Stimulated activated CD4-positive, alpha-beta T cell treated with anti-CD3 and anti-CD28 coated beads, Interleukin-15, amount 100 ng/mL, for 48 hours (primary cell): ENCODE data around the gene CCDC85C.

Source experiments
- DNase-seq, 2 donors: peaks; one replicate each; pipeline ENCODE4 v3.0.0-alpha.2; 2020; ENCODE audit warnings: low read depth in 2 of 2

The CCDC85C gene

DNA sequence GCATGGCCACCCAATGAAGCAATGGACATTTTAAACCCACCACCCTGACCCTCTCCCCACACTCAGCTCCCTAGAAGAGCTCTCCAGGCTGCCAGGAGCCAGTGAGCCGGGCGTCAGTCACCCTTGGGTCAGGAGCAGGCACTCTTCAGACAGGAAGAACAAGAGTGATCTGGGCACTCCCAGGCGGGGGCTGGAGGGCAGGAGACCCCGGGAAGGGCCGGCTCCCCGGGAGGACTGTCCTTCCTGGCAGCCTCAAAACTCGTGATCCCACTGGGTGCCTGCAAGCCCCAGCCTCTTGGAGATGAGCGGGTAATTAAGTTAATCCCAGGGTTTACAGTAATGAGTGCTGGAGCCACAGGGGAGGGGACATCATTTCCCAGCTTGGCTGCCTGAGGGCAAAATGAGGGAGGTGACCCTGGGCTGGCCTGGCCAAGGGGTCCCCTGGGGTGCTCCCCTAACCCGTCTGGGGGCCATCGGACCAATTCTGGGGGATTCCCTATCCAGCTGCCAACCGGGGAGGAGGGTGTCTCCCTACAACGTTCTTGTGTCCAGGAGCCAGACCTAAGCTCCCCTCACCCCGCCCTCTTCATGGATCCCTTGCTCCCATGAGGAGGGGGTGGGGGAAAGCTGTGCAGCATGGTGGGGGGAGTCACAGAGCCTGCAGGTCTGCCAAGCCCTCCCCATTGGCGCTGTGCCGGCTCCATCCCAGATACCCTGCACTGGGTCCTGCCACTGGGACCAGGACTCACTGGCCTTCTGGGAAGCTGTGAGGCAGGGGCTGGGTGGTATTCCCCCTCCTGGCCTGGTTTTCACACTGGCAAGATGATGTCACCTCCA is 63.6 kb downstream of the CCDC85C start:
- DNase-seq = no peak

DNA sequence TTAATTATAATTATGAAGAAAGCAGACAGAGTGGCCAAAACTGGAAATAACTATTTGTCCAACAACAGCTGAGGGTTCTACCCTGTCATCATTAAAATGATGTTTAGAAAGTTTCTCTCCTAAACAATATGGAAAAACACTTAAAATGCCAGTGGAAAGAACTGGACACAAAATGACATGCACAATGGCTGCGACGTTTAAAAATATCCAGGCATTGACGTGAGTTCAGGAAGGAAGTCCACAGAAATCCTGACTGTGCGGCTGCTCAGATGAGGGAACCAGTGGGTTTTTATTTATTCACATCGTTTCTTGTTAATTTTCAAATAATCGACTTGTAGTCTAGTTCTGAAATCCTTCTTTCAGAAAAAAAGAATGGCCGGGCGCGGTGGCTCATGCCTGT is 64.5 kb downstream of the CCDC85C start:
- no peak for DNase-seq

DNA sequence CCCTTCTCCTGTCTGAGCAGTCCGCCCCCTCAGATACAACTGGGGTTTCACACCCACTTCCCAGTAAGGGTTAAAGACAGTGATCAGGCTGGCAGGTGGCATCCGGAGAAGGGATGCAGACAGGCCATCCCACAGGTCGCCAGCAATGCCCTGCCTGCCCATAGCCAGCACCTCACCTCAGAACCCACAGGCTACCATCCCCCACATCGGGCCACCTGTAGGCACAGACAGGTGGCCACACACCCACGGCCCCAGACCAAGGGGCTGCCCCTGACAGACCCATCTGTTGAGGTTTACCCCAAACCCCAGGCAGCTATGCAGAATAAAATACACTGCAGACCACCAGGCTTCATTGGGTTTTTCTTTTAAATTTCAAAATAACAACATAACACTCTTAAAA is 65.3 kb downstream of the CCDC85C start:
- no peak for DNase-seq

DNA sequence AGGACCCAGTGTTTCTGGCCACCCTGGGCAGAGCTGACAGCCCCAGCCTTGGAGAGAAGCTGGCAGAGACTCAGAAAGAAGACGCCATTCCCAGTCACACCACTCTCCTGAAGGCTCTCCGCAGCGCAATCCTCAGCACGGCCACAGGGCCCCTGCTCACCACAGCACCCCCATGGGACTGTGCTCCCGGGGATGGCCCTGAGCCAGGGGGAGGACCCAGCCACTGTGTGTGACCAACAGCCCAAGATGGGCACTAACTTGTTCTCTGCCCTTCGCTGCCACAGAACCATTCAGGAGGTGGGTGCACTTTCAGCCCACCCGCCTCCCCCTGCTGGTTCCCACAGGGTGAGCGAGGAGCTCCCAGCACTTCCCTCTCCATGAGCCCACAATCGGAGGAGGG is 65.7 kb downstream of the CCDC85C start:
- no peak for DNase-seq

DNA sequence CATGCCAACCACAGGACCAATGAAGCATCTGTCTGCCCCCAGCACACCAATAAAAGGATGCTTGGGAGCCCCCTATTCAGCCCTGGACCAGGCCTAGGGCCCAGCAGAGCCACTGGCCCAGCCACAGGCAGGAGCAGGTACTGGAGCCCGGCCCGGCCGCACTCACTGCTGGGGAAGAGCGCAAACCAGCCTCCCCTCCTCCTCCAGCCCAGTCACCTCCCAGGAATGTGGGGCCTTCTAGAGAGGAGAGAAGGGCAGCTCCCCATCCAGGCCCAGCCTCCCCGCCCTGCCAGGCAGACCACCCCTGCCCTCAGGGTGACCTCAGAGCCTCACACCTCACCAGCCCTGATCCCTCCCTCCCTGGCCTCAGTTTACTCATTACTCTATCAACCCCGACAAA is 66.6 kb downstream of the CCDC85C start:
- no peak for DNase-seq

DNA sequence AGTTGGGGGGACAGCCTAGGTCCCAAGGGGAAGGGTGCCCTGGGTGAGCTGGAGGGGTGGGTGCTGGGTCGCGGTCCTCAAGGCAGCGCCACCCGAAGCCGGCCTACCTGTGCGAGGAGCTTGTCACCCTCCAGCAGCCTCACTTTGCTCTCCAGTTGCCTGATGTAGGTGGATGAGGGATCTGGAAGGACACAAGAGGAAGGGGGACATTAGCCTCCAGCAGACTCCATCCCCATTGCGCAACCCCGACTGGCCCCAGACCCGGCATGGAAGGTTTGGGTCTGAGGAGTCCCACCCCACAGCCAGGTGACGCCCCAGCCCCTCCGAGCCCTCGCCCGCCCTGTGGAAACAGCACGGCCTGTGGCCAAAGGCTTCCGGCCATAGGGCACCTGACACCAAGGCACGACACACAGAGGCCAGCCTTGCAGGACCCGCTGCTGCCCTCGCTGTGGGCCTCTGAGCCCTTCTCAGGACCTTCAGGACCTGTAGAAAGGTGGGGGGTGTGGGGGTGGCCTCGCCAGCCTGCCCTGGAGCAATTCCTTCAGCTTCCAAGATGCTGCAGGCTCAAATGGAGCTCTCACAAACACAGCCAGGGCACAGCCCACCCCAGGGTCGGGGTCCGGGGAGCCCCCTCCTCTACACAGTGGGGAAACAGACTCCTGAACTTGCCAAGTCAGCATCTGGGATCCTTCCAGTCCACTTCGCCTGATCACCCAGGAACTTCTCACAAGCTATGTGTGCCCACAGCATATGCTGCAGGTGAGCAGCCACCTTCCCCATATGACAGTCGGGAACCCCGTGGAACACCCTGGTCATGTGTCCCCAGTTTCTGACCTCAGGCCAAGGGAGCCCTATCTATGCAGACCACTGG is 67.9 kb downstream of the CCDC85C start:
- no peak for DNase-seq

DNA sequence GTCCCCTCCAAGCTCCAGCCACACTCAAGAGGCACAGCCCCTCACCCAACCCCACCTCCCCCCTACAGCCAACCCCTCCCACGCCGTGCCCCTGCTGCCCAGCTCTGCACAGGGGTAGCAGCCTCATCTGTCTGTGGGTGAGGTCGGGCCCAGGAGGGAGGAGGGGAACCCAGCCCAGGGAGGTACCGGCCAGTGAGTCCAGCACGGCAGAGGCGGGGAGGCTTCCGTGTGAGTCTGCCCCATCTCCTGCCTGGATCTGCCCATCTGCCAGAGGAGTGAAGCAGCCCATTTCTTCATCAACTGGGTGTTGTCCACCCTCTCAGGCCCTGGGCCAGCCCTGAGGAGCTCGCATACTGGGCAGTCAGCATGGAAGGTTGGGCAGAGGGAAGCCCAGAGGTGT is 68.6 kb downstream of the CCDC85C start:
- DNase-seq = no peak

DNA sequence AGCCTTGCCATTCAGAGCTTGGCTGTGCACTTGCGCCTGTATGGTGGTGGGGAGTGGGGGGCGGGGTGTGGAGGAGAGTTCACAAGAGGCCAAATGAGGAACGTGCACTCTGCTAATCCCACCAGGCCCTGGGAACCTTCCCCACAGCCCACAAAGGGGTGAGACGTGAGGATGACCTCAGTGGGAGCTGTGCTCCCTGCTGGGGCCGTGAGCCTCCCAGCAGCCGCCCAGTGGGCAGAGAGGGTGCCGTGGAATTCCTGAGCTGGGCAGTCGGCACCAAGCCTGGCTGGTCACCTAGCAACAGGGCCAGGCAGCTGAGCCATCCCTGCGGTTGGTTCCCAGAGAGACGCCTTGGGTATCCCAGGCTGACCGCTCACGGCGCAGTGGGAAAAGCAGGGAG is 69.1 kb downstream of the CCDC85C start:
- DNase-seq = no peak

DNA sequence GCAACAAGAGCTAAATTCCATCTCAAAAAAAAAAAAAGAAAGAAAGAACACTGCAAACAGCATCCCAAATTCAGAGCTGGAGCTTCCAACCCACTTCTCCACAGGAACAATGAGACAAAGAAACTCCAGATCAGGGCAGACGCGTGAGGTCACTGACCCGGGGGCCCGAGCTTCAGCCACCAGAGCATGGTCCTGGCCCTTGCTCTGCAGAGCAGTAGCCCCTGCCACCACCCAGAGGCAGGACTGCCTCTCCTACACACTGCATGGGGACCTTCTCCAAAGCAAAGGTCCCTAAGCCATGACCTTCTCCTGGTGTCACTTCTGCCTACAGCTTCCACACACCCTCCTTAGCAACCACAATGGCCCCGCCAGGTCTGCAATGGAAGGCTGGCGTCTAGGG is 69.7 kb downstream of the CCDC85C start:
- no peak for DNase-seq

DNA sequence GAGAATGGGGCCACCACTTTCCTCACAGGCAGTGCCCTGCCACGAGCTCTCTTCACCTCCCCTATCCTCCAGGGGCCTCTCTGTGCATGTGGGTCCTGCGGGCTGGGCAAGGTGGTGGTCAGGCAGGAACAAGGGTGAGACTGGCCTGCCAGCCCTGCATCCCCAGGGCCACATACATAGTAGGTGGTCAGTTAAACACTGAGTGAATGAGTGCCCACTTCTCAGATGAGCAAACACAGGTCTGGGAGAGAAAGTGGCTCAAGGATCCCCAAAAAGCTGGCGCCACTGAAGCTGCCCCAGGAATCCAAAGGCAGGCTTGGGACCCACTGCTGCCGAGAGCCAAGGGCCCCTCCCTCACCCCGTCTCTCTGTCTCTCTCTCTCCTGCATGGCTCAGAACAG is 71.7 kb downstream of the CCDC85C start:
- DNase-seq = no peak

DNA sequence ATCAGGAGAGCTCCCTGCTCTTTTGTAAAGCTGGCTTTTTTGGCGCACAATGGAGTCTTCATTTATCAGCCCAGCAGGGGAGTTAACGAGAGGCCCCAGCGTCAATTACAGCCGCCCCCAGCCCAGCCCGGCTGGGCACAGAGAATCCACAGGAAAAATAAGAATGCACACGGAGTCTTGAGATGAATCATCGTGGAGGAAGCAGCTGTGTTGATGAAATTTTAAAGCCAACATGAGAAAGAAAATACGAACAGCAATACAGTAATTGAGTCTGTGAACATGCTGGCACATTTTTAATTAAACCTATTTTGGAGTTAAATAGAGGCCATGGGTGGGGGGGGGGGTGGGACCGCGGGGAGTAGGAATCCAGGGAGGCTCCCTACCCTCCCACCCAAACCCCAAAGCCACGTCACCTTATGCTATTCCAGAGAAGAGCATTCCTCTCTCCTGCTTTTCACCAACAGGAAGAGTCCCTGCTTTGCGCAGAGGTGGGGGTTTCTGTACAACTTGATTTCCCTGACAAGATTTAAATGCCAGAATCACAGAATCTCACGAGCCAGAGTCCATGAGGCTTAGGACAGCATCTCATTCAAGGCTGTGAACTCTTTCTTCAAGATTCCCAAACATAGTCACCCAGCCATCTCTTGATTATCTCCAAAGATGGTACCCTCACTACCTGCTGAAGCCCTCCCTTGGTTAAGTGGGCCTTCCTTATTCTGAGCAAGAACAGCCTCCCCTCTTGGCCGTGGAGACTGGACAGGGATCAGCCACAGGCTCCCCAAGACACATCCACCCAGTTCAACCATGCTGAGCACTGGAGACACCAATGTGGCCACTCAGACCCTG is 72.5 kb downstream of the CCDC85C start:
- DNase-seq = no peak

DNA sequence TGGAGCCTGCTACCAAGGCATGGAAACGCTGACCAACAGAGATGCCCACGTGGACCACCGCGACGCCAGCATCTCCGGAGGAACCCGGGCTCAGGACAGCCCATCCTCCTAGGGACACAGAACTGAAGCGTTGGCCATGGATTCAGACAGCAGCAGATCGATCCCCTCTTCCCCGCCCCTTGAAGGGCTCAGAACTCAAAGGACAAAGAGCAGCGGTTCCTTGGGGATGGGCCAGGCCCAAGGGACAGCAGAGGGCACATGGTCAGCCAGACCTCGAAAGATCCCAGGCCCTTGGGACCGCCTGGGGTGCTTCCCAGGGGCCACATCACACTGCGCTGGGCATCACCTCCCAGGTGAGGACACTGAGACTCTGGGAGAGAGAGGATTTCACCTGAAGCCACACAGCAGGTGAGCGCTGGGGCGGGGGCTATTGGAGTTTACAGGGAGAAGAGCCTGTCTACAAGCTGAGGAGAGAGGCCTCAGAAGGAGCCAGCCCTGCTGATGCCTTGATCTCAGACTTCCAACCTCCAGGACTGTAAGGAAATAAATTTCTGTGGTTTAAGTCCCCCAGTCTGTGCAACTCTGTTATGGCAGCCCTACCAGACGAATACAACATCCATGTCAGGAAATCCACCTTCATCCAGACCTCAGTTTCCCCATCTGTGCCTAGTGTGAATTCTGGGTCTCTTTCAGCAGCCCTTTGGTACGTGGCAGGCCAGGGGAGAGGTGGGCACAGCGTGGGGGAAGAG is 73.4 kb downstream of the CCDC85C start:
- DNase-seq = no peak

DNA sequence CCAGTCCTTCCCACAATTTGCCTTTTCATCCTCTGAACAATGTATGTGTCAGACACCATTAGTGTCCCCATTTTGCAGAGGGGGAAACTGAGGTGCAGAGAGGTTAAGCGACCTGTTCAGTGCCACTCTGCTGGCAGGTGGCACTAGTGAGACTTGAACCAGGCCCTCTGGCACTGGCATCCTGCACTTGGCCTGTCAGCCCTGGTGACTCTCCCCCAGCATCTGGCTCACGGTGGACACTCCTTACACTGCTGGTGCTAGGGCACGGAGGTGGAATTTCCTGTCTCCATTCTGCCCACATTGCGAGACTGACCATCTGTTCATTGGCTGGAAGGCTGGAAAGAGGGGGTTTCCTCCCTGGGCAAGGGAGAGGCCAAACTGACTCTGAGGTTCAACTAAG is 74.1 kb downstream of the CCDC85C start:
- DNase-seq = no peak

DNA sequence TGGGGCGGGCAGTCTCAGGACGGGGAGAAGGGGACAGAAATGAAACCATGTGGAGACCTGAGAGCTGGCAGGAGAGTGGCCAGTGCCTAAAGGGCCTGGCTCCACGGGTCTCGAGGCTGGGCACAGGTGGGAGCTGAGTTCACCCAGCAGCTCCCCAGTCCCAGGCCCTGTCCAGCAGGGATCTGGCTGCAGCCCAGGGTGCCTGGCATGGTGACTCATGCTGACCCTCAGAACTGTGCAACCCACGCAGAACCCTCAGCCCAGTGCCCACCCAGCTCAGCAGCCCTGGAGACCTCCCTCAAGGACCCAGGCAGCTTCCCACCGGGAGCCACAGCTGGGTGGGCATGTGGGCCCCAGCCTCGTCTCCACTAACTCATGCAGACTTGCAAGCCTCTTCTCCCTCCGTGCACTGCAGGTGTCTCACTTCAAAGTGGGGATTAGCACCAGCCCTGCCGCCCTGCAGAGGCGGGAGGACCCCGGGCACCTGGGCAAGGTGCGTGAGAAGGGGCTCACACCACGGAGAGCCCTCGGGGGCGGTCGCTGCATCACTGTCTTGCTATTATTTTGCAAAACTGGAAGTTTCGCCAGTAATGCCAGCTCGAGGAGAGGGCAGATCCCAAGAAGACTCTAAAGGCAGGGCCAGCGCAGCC is 76.5 kb downstream of the CCDC85C start:
- no peak for DNase-seq

DNA sequence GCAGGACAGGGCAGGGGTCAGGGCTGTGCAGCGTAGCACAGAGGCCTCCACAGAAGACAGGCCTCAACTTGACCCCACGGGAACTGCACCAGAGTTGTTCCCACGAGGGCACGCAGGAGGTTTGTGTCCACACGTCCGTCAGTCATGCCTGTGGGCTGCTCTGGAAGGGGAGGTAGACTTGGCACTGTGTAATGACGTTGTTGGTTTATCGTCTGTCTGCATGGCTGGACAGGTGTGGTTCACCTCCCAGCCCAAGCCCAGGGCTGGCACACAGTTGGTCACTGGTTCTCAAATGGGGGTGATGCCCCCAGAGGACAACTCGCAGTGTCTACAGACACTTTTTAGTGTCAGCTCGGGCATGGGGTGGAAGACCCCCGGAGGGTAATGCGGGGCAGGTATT is 77.0 kb downstream of the CCDC85C start:
- no peak for DNase-seq

DNA sequence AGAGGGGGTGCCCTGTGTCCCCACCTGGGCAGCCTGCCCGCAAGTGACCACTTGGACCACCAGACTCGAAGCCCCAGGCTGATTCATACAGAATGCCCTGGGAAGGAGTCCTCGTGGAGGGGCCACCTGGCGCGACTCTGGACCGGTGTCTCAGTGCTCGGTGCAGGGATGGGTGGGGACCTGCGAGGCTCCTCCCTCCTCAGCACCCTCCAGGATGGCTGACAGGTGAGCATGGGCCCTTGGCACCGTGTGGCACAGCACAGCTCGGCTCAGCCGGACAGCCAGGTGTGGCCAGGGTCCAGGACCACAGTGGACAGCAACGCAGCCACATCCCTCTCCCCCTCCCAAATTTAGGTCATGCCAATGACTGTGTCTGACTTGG is 78.3 kb downstream of the CCDC85C start:
- DNase-seq = no peak

DNA sequence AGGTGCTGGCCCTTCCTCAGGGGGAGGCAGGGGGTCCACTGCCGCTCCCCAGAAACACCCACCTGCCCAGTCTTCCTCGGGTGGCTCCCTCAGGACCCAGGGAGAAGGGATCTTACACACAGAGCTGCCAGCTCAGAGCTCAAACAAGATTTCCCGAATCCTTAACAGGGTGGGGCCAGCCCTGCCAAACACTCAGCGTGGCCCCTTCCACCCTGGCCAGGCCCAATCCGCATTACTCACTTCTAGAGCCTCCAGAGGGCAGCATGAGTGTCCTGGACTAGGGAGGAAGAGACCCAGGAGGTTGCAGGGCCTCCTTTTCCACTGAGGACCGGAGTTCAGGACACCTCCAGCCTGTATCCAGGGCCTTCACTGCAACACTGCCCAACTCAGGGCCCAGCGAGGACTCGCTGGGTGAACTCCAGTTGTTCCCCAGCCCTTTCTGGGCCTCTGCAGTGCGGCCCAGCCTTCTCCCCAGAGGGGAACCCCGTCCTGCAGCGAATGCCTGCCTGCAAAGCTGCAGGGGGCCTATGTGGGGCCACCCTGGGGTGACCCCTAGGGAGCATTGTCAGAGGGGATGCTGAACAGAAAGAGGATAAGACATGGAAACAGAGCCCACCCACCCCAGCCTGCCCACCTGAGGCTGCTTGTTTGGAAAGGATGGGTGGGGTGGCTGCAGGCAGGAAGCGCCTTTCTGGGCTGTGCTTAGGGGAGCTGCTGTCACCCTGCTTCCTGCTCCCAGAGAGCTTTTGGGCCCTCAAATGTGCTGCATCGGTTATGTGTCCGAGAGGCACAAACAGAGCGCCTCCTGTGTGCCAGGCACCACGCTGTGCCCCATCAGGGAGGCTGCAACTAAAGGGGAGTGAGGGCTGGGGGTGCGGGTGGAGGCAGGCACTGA is 79.0 kb downstream of the CCDC85C start:
- DNase-seq = no peak

DNA sequence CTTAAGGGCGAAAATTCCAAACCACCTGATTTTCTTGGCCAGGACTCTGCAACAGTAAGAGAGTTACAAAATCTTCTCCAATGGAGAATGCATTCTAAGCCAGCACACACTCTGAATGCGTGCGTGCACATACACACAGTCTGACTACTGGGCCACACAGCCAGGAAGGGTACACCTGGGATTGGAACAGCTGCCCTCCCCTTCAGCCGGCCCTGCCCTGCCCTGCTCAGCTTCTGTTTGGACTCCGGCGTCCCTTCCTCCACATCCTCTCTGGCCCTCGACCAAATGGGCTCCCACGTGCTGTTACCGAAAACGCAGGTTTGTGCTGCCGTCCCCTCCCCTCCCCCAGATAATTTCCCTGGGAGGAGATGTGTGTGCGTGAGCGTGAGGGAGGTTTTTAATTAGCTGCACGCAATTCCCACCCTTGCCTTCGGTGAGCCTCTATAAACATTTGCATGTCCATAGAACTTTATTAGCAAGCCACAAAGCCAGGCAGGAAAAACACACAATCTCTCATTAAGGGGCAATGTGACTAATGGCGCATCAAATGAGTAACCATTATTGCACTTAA is 79.8 kb downstream of the CCDC85C start:
- DNase-seq = no peak

DNA sequence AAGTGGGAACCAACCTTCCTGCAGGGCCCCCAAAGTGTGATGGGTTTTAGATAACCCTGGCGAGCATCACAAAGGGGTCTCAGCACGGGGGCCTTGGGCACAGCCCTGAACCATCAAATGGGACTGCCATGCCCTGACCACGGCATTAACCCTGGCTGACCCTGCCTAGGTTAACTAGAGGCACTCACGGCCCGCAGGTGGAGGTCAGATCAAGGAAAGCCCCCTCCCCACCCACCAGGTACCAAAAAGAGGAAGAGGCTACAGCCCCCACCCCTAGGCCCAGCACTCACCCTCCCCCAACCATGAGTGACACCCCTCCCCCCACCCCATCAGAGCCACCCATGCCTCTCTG is 80.3 kb downstream of the CCDC85C start:
- no peak for DNase-seq
